ENCODE data around the gene KIAA1217.

The KIAA1217 gene

DNA sequence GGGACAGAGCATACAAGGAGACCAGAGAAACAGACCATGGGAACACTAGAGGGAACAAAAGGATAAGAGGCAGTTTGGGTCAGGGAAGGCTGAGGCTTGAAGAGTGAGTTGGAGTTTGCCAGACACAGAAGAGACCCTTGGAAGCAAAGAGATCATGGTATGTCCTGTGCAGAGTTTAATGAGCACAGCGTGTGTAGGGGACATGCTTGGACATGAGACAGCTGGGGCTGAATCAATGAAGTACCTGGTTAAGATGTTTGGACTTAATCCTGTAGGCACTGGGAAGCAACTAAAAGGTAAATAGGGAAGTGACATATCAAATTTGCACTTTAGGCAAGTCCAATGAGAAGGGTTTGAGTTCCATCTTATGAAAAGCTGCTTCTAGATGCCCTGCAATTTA lies 79.6 kb downstream of the KIAA1217 start:
- no peak for DNase-seq (ENCODE audit: low read depth in 3 of 3, low spot score in 1 of 3)

DNA sequence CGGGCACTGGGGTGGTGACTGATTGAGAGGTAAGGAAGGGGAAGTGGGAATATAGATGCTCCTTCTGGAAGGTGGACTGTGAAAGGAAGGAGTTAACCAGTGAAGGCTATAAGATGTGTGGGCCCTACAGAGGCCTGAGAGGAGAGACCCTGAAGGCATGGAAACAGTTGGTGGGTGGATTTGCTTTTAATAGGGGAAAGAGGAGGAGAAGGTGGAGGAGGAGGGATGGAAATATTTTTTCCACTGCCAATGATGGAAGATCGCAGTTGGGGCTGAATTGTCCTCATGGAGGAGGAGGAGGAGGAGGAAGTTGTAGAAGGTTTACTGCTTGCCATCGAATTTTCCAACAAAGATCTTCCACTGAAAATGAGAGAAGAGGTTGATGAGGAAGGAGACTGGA lies 80.3 kb downstream of the KIAA1217 start:
- no peak for DNase-seq (ENCODE audit: low read depth in 3 of 3, low spot score in 1 of 3)

DNA sequence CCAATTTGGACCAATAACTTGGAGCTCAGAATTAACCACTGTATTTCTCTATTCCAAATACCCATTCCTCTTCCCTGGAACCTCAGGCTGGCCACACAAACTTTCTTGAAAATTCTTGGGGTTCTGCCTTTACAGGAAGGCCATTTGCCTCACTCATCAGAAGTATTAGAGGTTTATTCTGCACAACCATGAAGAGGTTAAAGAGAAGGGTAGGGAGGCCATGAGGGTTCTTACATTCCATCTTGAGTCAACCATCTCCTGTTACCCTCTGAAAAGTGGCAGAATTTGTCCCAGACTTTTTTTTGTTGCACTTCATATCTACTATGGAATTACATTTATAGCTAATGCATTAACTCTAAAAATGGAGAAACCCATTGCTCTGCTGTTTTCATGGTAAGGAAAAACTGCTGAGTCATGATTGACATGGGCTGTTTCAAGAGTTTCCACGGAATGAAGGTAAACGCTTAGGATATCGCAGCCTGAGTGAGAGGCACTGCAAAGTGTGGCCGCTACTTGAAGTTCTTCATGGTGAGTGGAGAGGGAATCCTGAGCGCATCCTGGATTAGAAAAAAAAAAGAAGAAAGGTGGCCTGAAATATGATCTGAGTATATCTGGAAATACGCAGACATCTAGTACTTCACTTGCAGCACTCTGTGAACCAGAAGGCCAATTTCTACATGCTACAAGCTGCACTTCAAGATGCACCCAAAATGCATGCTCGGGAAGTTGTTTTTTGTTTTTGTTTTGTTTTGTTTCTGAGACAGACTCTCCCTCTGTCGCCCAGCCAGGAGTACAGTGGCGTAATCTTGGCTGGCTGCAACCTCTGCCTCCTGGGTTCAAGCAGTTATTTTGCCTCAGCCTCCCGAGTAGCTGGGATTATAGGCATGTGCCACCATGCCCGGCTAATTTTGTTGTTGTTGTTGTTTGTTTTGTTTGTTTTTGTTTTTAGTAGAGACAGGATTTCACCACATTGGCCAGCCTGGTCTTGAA lies 83.7 kb downstream of the KIAA1217 start:
- DNase-seq (ENCODE audit: low read depth in 3 of 3, low spot score in 1 of 3) = no peak

DNA sequence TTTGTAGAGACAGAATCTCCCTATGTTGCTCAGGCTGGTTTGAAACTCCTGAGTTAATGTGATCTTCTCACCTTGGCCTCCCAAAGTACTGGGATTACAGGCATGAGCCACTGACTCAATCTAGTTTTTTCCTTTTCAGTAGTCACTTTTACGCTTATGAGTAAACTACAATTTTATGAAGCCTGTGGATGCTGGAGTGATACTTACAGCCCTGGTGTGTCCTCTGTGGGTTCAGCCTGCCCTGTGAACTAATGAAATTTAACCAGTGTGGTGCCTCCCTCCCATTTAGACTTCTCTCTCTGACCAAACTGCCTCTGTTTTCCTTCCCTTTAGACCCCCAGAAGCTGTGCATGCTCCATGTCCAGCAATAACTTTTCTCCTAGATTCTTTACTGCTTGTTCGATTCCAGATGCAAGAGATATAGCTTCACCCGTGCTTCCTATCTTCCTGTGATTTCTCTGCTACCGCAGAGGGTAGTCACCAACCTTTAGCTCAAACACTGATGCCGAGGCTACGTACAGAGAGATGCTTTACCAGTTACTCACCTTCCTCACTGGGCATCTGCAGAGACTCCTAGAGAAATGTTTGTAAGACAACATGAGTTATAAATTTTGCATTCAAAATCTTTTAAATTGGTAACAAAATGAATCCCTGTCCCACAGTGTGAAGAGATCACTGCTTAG lies 90.8 kb downstream of the KIAA1217 start:
- no peak for DNase-seq (ENCODE audit: low read depth in 3 of 3, low spot score in 1 of 3)

DNA sequence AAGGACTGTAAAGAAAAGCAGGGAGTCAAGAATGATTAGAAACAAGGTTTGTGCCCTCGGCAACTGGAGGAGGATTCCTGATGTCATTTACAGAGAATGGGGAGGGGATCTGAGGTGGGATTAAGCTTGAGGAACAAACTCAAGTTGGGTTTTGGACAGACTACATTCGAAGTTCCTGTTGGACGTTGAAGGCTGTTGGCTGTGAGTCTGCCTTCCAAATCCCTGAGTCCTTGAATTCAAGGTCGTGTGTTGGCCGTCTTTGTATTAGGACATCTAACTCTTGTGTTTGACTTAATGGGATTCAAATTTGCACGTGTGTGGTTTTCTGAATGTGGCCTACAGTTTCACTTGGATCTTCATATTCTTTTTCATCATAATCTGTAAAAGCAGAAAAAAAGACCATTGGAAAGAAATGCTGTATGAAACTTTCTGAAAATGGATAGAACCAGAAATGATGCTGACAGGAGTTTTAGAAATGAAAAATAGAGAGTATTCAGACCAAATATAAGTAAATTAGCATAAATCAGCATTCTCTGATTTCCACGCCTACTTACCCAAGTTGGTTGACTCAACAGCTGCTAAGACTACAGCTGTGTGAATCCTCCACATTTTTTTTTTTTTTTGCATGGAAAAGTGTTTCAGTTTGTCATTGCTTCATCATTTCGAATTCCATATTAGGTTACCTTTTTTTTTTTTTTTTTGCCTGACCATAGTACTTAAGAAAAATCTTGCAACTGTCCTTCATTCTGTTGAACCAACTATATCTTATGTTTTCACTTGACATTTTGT lies 94.8 kb downstream of the KIAA1217 start:
- DNase-seq (ENCODE audit: low read depth in 3 of 3, low spot score in 1 of 3) = no peak

DNA sequence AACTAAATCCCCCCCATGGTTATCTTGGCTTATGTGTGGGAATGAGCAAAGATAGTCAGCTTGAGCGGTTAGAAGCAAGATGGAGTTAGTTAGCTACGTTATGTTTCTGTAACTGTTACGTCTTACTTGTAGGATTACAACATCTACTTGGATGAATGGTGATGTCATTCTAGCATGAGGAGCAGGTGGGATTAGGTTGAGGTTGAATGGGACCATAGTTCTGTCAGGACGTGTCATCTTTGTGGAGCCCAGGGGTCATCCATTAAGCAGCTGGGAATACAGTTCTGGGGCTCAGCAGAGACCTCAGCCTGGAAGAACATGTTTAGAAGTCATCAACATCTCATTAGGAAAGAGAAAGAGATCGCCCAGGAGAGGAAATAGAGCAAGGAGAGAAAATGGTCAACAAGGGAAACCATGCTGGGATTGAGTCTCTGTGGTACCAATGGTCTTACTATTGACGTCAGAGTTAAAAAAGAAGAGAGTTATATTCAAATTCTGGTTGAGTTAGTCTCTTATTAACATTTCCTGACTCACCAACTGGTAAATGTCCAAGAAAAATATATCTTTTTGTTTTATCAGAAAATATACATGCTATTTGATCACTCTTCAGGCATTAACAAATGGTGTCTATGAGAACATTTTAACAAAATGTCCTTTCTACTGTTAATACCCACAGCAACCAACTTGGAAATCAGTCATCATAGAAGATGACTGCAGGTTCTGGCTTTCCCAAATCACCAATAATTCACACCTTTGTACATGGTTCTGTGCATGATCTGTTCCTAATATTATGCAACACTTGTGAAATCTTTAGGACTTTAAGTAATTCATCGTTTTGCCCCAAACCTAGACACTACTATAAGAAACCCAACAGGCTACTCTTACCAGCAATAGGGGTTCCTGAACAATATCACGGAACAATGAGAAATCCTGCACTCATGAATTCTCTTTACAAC lies 96.9 kb downstream of the KIAA1217 start:
- no peak for DNase-seq (ENCODE audit: low read depth in 3 of 3, low spot score in 1 of 3)

DNA sequence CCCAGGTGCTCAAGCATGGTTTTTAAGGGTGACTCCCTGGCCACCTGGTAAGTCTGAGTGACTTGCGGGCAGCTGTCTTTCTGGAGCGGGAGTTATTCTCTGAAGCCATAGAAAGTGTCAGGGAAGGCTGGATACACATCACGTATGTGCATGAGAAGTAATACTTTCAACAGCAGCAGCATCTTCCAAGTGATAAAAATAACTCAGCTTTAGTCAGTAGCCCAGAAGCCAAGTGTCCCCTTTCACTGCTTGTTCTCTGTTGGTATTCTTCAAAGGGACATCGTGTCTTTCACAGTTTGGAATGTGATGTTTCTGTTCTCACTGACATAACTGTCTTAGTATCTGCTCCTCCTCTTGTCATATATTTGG lies 97.6 kb downstream of the KIAA1217 start:
- DNase-seq (ENCODE audit: low read depth in 3 of 3, low spot score in 1 of 3) = no peak

DNA sequence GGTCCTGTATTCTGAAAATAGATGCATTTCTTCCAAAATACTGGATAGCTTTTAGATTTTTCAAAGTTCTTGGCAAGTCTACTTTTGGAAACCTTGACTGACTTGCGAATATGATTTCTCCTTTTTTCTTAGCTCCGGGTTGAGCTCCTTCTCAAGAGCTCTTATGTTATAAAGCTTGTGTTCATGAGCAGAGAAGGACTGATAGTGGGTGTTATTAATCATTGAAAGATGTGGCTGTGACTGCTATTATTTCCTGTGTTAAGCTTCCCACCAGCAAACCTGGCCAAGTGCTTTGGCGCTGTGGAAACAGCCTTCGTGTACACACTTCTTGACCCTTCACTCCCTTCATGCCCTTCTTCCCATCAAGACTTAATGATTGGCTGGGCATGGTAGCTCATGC lies 98.2 kb downstream of the KIAA1217 start:
- DNase-seq (ENCODE audit: low read depth in 3 of 3, low spot score in 1 of 3) = no peak

DNA sequence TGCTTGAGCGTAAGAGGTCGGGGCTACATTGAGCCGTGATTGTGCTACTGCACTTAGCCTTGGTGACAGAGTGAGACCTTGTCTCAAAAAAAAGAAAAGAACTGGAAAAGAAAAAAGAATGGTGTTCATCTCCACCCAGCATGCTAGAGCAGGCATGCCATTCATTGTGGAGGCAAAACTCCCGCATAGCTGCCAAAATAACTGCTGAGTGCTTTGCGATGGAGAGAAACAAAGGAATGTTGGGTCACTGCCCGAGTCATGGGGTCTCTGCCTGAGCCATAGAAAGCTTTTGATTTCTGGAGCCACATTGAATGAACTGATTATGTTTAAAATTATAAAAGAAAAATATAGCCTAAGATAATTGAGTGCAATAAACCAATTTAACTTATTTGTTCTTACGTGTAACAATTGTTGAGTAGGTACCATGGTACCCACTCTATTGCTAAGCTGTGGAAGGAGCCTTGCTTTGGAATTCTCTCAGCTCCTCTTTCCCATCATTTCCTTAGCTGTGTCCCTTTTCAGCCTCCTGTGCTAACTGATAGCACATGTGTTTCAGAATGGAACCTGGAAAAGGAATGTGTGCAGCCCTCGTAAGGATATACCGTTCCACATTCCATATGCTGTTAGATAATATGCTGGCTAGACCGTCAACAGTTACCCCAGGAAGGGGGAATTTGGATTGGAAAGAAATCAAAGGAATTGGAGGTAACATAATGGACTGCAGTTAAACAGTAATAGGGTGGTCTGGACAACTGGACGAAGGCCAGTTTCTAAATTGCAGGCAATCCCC lies 99.0 kb downstream of the KIAA1217 start:
- no peak for DNase-seq (ENCODE audit: low read depth in 3 of 3, low spot score in 1 of 3)

DNA sequence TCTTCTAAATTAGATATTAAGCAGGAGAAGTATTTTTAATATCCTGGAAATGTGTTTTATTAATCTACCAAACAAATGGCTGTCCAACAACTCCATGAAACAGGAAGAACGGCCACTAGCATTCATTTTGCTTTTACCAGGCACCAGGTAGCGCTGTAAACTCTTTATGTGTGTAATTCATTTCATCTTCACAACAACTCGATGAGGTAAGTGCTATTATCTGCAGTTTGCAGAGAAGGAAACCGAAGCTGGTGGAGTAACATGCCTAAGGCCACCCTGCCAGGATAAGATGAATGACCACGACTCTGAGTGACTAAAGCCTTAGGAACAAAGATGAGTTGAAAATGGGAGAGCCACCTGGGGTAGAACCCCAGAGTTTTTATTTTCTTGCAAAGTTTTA lies 101.2 kb downstream of the KIAA1217 start:
- no peak for DNase-seq (ENCODE audit: low read depth in 3 of 3, low spot score in 1 of 3)

DNA sequence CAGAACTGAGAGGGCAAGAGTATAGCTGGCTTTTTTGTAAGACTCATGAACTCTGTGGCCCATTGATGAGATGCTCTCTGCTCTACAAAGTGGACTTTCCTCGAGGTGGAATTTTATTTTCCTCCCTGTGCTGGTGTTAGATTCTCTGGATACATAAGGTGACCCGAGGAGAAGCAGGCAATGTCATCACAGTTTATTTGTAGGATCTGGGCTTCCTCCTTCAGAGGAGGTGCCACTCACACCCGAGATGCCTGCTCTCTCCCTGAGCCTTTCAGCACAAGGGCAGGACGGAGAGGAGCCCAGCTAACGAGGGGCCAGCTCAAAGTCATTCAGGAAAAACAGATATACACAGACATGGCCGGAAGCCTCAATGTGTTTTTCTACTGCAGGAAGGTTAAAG lies 103.0 kb downstream of the KIAA1217 start:
- DNase-seq (ENCODE audit: low read depth in 3 of 3, low spot score in 1 of 3) = no peak

DNA sequence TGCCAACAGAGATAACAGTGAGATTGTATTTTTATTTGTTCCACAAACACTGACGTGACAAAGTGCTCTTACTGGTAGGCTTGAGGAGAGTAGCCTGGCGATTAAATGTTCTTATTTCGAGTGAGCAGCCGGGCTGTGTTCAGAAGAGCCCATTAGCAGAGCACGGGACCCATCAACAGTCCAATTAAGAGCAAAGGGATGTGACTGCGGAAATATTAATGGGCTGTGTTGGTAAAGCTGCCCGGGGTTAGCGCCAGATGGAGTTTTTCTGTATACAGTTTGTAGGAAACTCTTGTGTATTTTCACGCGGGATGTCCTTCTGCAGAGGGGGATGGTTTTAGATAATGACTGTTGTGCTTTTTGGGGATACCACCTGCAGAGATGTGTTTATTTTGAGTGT lies 104.3 kb downstream of the KIAA1217 start:
- no peak for DNase-seq (ENCODE audit: low read depth in 3 of 3, low spot score in 1 of 3)

DNA sequence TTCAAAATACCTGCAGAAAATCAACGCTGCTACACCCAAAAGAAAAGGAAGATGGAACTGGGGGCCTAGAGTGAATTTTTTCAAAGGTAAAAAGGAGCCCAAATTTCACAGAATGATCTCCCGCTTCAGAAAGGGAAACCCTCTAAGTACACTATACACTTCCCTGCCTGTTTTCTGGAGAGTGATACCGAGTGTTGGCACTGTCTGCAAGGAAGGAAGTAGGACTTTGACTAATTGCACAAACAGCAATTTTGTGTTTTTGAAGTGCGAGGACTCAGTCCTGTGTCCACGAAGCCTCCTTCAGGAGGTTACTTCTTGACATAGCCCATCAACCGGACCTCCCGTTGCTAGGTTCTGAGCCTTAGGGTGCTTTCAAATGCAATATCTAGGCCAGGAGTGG lies 106.3 kb downstream of the KIAA1217 start:
- DNase-seq (ENCODE audit: low read depth in 3 of 3, low spot score in 1 of 3) = no peak

DNA sequence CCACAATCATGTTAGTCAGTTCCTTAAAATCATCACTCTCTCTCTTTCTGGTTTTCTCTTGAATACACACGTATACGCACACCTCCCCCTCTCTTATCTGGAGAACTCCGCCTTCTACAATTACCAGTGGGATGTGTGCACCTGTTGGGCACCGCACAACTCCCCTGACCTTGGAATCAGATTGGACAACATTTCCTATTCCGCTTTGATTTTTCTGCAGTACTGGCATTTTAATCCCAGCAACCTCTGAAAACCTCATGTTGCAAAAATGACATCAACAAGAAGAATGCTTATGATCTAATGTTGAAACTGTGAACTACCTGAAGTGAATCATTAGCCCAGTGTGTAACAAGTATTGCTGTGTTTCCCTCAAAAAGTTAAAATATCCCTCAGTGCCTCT lies 109.6 kb downstream of the KIAA1217 start:
- no peak for DNase-seq (ENCODE audit: low read depth in 3 of 3, low spot score in 1 of 3)

DNA sequence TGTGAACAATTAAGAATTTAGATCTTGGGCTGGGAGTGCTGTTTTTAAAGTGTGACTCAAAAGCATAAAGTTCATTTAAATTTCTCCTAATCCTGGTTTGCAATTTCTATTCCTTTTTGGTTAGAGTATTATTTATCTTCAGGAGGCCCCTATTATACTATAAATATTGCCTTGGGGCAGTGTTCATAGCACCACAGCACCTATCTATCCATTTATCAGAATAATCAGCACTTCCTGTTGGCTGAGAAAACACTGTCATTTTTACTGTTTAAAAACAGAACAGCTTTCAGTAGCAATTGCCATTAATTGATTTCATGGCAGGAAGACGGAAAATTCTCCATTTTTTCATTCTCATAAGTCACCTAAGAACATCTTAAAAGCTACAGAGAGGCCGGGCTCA lies 111.4 kb downstream of the KIAA1217 start:
- no peak for DNase-seq (ENCODE audit: low read depth in 3 of 3, low spot score in 1 of 3)

DNA sequence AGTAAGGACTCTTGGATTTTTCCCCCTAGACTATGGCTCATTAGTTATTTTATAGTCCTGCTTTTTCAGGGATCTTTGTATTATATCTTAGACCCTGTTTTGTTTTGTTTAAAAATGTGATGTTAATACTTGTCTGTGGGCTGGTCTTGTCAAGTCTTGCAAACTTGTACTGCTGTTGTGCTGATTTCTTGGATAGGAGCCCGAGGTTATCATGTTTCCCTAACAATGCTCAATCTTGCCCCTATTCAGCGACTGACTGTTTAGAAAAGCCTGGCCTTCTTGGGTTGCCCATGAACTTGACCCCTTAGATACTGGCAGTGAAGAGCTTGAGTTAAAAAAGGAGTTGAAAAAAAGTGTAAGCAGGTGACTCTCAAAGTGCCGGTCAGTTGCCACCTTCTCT lies 115.7 kb downstream of the KIAA1217 start:
- DNase-seq (ENCODE audit: low read depth in 3 of 3, low spot score in 1 of 3) = no peak

DNA sequence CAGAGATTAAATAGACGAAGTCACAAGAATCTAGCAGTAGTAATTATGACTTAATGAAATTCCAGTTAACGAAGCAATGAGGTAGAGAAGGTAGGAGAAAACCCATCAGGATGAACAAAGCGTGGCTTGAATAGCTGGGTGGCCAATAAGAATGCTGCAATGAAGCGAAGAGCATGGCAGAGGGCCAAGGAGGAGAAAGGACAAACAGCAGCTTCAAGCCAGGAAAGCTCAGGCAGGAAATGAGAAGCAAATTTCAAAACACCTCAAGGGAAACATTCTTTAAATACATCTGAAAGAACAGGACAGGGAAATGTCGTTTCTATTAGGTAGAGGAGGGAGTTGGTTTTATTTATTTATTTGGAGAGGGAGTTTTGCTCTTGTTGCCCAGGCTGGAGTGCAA lies 122.5 kb downstream of the KIAA1217 start:
- no peak for DNase-seq (ENCODE audit: low read depth in 3 of 3, low spot score in 1 of 3)

DNA sequence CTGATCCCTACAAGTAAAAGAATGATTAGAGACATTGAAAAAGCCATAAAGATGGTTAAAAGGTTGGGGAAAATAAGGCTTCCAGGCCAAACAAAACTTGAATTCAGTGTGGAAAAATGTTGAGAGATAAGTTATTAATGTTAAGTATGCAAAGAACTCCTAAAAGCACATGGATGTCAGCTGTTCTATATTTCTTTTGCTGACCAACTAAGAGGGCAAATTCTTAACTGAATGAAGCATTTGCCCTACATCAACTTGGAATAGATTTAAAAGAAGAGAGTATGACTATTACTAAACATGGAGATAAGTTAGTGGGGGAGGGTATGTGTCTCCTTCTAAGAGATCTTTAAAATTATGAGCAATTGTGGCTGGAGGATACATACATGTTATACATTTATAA lies 124.8 kb downstream of the KIAA1217 start:
- DNase-seq (ENCODE audit: low read depth in 3 of 3, low spot score in 1 of 3) = no peak

DNA sequence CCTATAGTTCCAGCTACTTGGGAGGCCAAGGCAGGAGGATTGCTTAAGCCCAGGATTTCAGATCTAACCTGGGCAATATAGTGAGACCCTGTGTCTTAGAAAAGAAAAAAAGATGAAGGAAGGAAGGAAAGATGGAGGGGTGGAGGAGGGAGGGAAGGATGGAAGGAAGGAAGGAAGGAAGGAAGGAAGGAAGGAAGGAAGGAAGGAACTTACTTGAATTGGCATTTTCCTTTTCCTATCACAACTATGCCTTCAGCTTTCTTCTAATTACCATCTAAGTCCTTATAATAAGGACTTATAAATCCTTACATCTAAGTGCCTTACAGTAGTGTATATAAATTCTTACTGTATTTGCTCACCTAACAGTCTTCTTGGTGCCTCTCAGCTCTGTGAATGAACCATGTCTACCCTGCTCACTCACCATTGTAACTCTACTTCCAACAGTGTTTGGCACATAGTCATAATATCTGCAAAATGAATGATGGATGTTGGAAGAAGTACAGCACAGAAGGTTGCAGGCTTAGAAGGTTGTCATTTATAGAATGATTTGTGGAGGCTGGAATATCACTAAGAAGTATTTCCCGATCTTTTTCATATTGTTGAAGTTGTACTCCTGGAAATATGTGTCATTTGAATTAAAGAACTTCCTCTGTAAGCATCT lies 125.5 kb downstream of the KIAA1217 start:
- no peak for DNase-seq (ENCODE audit: low read depth in 3 of 3, low spot score in 1 of 3)

All from stimulated activated CD4-positive, alpha-beta T cell treated with anti-CD3 and anti-CD28 coated beads, TNF-alpha, amount 100 ng/mL, for 1 hour (primary cell).